ENCODE data around the gene OR6C76. TPM values are rescaled to one million over a fixed set of nuclear protein-coding genes. Genes with fewer than 3 reads are reported as not detected.
"Not testable (repeated sequence)": the region's sequence is repeated elsewhere in the genome, so short reads cannot be mapped to it uniquely, and the experiment has no call there.

Gene OR6C76
- total RNA-seq, 1 donor from 2014 or later = not detected

DNA sequence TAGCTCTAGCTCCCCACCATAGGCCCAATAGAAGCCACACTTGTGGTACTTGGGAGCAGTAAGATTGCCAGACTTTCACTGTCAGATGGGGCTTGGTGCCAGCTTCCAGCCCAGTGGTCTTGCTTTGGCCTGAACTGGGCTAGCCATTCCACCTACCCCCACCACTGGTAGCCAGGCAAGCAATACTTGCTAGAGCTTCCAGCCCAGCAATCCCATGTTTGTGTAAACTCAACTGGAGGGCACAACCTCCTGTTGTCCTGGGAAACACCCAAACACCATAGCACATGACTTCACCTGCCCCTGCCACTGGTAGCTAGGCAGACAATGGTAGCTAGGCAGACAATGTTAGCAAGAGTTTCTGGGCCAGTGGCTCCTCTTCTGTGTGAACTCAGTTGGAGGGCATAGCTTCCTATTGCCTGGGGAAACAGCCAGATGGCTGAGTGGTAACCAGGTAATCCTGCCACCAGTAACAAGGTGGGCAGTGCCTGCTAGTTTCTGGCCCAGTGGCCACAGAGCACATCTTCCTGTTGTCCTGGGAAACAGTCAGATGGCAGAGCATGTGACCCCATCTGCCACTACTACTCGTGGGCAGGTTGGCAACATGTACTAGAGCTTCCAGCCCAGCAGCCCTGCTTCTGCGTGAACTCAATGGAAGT, 5.6 kb upstream of the OR6C76 start:
- no peaks in the 10 kb centered on the region for H4K20me1 ChIP-seq (ENCODE audit: low read depth)
- no peak for DNase-seq (ENCODE audit: low spot score)
- H3K4me1 ChIP-seq = peaks cover under 1% of the 10 kb centered on the region
- no peak overlapping the region for H3K4me3 ChIP-seq
- peaks cover 2% of the 10 kb centered on the region for H3F3A ChIP-seq (ENCODE audit: low read depth)
- no peaks in the 10 kb centered on the region for H3K36me3 ChIP-seq
- no peak overlapping the region for H3K9ac ChIP-seq
- Mint-ChIP-seq H3K9me3 (no peaks in the 10 kb centered on the region), H3K4me1 (peaks cover 7% of the 10 kb centered on the region), H3K27ac (no peak overlapping the region), H3K4me3 (no peak overlapping the region), H3K27me3 (ENCODE audit: insufficient read depth, low read depth) (no peaks in the 10 kb centered on the region), H3K36me3 (no peaks in the 10 kb centered on the region)
- TF ChIP-seq EZH2phosphoT487 (IDR thresholded peaks at IDR 0.05) = no peak
- no peak for TF ChIP-seq EZH2 (IDR thresholded peaks at IDR 0.05)
- TF ChIP-seq, protein P1, sequence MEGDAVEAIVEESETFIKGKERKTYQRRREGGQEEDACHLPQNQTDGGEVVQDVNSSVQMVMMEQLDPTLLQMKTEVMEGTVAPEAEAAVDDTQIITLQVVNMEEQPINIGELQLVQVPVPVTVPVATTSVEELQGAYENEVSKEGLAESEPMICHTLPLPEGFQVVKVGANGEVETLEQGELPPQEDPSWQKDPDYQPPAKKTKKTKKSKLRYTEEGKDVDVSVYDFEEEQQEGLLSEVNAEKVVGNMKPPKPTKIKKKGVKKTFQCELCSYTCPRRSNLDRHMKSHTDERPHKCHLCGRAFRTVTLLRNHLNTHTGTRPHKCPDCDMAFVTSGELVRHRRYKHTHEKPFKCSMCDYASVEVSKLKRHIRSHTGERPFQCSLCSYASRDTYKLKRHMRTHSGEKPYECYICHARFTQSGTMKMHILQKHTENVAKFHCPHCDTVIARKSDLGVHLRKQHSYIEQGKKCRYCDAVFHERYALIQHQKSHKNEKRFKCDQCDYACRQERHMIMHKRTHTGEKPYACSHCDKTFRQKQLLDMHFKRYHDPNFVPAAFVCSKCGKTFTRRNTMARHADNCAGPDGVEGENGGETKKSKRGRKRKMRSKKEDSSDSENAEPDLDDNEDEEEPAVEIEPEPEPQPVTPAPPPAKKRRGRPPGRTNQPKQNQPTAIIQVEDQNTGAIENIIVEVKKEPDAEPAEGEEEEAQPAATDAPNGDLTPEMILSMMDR (IDR thresholded peaks at IDR 0.05) = no peak
- H3K27ac ChIP-seq = no peak overlapping the region
- H2AFZ ChIP-seq (replicated peaks) = no peak overlapping the region
- no peaks in the 10 kb centered on the region for H3K79me2 ChIP-seq (ENCODE audit: low read depth)
- H3K27me3 ChIP-seq = no peaks in the 10 kb centered on the region
- no peaks in the 10 kb centered on the region for H3K9me3 ChIP-seq (ENCODE audit: low read depth)
- no peak overlapping the region for H3K4me2 ChIP-seq

- no peak overlapping the region for H3K4me2 ChIP-seq
- H3K9me3 Mint-ChIP-seq = peaks cover 2% of the 10 kb centered on the region
- DNase-seq (ENCODE audit: low spot score) = no peak
These were observed 2.5 kb downstream of the OR6C76 start for GRCh38 chr12:55428331-55429243.

DNA sequence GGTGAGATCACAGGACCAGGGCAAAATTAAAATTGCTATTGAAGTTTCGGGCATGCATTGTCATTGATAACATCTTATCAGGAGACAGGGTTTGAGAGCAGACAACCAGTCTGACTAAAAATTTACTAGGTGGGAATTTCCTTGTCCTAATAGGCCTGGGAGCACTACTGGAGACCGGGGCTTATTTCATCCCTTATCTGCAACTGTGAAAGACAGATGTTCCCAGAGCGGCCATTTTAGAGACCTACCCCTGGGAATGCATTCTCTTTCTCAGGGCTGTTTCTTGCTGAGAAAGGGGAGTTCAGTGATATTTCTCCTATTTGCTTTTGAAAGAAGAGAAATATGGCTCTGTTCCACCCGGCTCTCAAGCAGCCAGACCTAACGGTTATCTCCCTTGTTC, 15.2 kb downstream of the OR6C76 start:
- not testable (repeated sequence) for H3K4me3 ChIP-seq; H3K36me3 ChIP-seq; H3K9me3 ChIP-seq (ENCODE audit: low read depth); H3K9ac ChIP-seq; H3K27me3 ChIP-seq; H3K4me1 Mint-ChIP-seq; H3K79me2 ChIP-seq (ENCODE audit: low read depth); H3F3A ChIP-seq (ENCODE audit: low read depth); H4K20me1 ChIP-seq (ENCODE audit: low read depth); H3K4me3 Mint-ChIP-seq; H3K4me2 ChIP-seq; DNase-seq (ENCODE audit: low spot score); H3K27me3 Mint-ChIP-seq (ENCODE audit: insufficient read depth, low read depth); H3K36me3 Mint-ChIP-seq; H2AFZ ChIP-seq (replicated peaks); H3K27ac ChIP-seq; H3K4me1 ChIP-seq; H3K27ac Mint-ChIP-seq
- H3K9me3 Mint-ChIP-seq = peaks cover 22% of the 10 kb centered on the region

More at GRCh38 chr12:55428331-55429243, 2.5 kb downstream of the OR6C76 start:
- H3K27ac Mint-ChIP-seq = no peak overlapping the region
- H3K4me1 Mint-ChIP-seq = peaks cover 3% of the 10 kb centered on the region
- no peaks in the 10 kb centered on the region for H3K36me3 Mint-ChIP-seq
- Histone ChIP-seq H3K4me1 (no peaks in the 10 kb centered on the region), H3K79me2 (ENCODE audit: low read depth) (no peaks in the 10 kb centered on the region), H3K27ac (no peak overlapping the region), H3K9ac (no peak overlapping the region), H3F3A (ENCODE audit: low read depth) (peaks cover 10% of the 10 kb centered on the region), H3K4me3 (no peak overlapping the region), H2AFZ (replicated peaks) (no peak overlapping the region), H3K27me3 (no peaks in the 10 kb centered on the region), H3K36me3 (no peaks in the 10 kb centered on the region), H3K9me3 (ENCODE audit: low read depth) (no peaks in the 10 kb centered on the region), H4K20me1 (ENCODE audit: low read depth) (no peaks in the 10 kb centered on the region)
- no peaks in the 10 kb centered on the region for H3K27me3 Mint-ChIP-seq (ENCODE audit: insufficient read depth, low read depth)
- no peak overlapping the region for H3K4me3 Mint-ChIP-seq
- TF ChIP-seq EZH2phosphoT487 (IDR thresholded peaks at IDR 0.05) = no peak
- TF ChIP-seq, protein P1 (IDR thresholded peaks at IDR 0.05) = no peak
- no peak for TF ChIP-seq EZH2 (IDR thresholded peaks at IDR 0.05)

DNA sequence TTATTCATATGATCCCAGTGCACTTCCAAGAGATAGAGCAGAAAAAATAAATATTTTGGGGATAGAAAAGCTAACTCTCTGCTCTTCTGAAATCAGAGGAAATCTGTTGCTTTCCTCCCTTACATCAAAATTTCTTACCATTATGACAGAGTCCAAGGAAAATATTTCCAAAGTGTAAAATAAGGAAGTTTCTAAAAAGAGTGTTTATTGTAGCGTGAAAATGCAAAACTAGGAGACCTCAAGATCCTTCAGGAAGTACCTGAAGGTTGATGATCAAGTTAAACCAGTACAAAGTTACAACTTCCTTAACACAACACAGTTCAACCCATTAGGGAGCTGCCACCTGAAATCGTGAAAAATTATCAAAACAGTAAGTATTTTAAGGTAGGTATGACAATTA, 17.7 kb downstream of the OR6C76 start, which contains the start of gene OR6C2:
TSS of gene OR6C2 (plus strand) at position 301 of the 400 bp plus-strand sequence. CDS start 8,138 bp downstream, outside the sequence.
- Histone ChIP-seq H3K9ac (no peak within 1 kb of the TSS), H3K4me2 (no peak within 1 kb of the TSS), H2AFZ (replicated peaks) (no peak within 1 kb of the TSS), H3K36me3 (no peaks in the 10 kb centered on the region), H3K9me3 (ENCODE audit: low read depth) (peaks cover 6% of the 10 kb centered on the region), H3K27me3 (no peaks in the 10 kb centered on the region), H4K20me1 (ENCODE audit: low read depth) (no peaks in the 10 kb centered on the region), H3K4me1 (no peaks in the 10 kb centered on the region), H3K4me3 (no peak within 1 kb of the TSS), H3K27ac (no peak within 1 kb of the TSS), H3K79me2 (ENCODE audit: low read depth) (no peaks in the 10 kb centered on the region), H3F3A (ENCODE audit: low read depth) (no peaks in the 10 kb centered on the region)
- TF ChIP-seq, protein P1 (IDR thresholded peaks at IDR 0.05) = no peak
- TF ChIP-seq EZH2 (IDR thresholded peaks at IDR 0.05) (no peak), EZH2phosphoT487 (IDR thresholded peaks at IDR 0.05) (no peak)
- no peak within 1 kb of the TSS for H3K27ac Mint-ChIP-seq
- H3K4me3 Mint-ChIP-seq = no peak within 1 kb of the TSS
- DNase-seq (ENCODE audit: low spot score) = no peak
- peaks cover 2% of the 10 kb centered on the region for H3K36me3 Mint-ChIP-seq
- peaks cover 2% of the 10 kb centered on the region for H3K27me3 Mint-ChIP-seq (ENCODE audit: insufficient read depth, low read depth)
- no peaks in the 10 kb centered on the region for H3K4me1 Mint-ChIP-seq
- H3K9me3 Mint-ChIP-seq = peaks cover 22% of the 10 kb centered on the region

All from neural progenitor cell (in vitro differentiated cells).